Rectal smooth muscle tissue (tissue), 1 donor: Measurements from ENCODE around the gene FMN1.

Experiments used
- H3K27ac ChIP-seq: one replicate; pipeline ENCODE4 v1.7.0; 2013; ENCODE audit warnings: low read depth, low read length, inconsistent platforms
- H3K27me3 ChIP-seq: one replicate; pipeline ENCODE4 v1.7.0; 2013; ENCODE audit warnings: low read length; ENCODE audit not compliant: control insufficient read depth, insufficient read depth
- H3K36me3 ChIP-seq: one replicate; pipeline ENCODE4 v1.7.0; 2013; ENCODE audit warnings: low read length; ENCODE audit not compliant: control insufficient read depth, insufficient read depth
- H3K4me1 ChIP-seq: one replicate; pipeline ENCODE4 v1.7.0; 2013; ENCODE audit warnings: low read length; ENCODE audit not compliant: control insufficient read depth, insufficient read depth
- H3K4me3 ChIP-seq: one replicate; pipeline ENCODE4 v1.7.0; 2013; ENCODE audit warnings: low read length
- H3K9ac ChIP-seq: one replicate; pipeline ENCODE4 v1.7.0; 2013; ENCODE audit warnings: low read length

Gene FMN1

DNA sequence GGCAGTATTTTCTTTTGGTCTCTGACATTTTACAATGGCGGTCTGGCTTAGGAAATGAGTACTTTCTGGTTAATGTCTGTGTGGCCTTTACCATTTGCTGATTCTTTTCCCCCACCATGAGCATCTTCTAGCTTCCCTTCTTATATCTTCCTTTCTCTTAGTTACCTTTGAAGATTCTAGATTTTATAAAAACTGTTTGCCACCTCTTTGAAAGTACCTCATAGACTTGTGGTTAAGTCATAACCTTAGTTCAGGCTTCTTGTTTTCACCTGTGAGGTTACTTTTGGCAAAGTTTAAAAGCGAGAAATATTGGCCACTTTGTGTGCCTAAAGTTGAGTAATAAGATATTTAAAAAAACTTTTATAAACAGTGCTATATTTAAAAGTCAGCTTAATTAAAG, 147.4 kb downstream of the FMN1 start:
- Histone ChIP-seq H3K4me1 (no peaks in the 10 kb centered on the region), H3K27ac (no peak overlapping the region), H3K36me3 (no peaks in the 10 kb centered on the region), H3K9ac (no peak overlapping the region), H3K27me3 (no peaks in the 10 kb centered on the region), H3K4me3 (no peak overlapping the region)

DNA sequence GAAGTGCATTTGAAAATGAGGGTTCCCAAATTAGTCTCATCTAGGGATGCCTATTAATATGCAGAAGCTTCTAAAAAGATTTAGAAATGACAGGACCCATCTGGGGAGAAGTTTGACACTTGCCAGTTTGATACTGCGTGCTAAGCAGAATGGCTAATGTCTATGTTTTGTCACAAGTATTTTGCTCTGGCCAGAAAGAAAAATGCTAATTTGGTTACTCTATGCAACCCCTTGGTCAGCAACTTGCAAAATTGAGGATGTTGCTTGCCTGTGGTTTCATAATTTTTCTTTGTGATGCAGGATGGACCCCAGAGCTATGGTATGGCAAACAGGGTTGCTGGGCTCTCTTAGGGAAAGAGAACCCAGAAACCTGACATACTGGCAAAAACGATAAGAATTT, 148.2 kb downstream of the FMN1 start:
- Histone ChIP-seq H3K27me3 (no peaks in the 10 kb centered on the region), H3K36me3 (no peaks in the 10 kb centered on the region), H3K9ac (no peak overlapping the region), H3K4me1 (no peaks in the 10 kb centered on the region), H3K27ac (no peak overlapping the region), H3K4me3 (no peak overlapping the region)

DNA sequence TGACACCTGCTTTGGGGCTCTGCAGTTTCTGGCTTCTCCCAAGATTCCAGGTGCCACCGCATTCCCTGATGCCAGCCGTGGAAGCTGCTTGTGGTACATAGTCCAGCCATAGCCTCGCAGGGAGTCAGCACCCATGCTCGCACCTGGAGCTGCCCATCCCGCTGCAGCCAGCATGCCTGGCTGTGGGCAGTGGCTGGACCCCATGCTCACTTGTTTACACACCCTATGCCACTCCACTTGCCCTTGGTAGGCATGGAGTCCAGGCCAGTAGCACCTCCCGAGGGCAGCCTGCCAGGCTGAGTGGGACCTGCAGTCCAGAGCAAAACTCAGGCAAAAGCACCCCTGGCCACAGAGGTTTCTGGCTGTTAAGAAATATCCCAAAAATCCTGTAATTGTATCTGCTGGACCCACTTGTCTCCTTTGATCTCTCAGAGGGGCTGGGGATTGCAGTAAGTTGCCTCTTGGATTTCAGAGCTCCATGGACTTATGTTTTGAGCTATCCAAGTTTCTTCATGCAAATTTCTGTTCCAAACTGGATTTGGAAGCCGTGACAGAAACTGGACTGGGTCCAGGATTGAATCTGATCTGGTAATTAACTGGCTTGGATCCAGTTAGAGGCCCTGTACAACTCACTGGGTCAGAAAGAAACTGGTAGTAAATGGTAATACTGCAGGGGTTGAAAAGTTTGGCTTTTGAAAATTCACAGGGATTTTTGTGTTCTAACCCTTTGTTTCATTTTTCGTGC, 149.3 kb downstream of the FMN1 start:
- no peaks in the 10 kb centered on the region for H3K27me3 ChIP-seq
- no peak overlapping the region for H3K4me3 ChIP-seq
- no peak overlapping the region for H3K9ac ChIP-seq
- H3K36me3 ChIP-seq: no peaks in the 10 kb centered on the region
- no peak overlapping the region for H3K27ac ChIP-seq
- no peaks in the 10 kb centered on the region for H3K4me1 ChIP-seq

DNA sequence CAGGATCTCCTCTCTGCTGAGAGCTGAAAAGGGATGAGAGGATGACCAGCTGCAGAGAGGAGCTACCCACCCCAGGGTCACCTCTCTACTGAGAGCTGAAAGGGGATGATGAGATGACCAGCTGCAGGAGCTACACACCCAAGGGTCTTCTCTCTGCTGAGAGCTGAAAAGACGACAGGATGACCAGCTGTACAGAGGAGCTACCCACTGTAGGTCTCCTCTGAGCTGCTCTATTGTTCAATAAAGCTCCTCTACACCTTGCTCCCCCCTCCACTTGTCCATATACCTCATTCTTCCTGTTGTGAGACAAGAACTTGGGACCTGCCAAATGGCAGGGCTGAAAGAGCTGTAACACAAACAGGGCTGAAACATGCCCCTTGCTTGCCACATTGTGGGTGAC, 149.9 kb downstream of the FMN1 start:
- Histone ChIP-seq H3K9ac (no peak overlapping the region), H3K4me3 (no peak overlapping the region), H3K4me1 (no peaks in the 10 kb centered on the region), H3K27me3 (no peaks in the 10 kb centered on the region), H3K27ac (no peak overlapping the region), H3K36me3 (no peaks in the 10 kb centered on the region)

DNA sequence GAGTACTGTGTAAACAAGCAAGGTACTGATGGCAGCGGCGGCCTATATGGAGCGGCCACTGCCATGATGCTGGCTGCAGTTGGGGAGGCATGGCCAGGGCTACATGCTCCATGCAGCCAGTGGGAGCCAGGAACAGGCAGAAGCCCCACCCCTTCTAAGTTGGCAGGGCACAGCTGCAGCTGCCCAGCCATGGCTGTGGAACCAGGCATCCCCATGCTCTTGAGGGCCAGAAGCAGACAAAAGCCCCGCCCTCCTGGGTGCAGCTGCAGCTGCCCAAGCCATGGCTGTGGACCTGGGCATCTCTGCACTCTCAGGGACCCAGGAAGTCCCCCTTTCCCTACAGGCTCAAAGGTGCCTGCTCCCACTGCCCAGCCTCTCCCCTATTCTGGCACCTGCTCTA, 150.9 kb downstream of the FMN1 start:
- Histone ChIP-seq H3K4me3 (no peak overlapping the region), H3K27me3 (no peaks in the 10 kb centered on the region), H3K27ac (no peak overlapping the region), H3K9ac (no peak overlapping the region), H3K4me1 (no peaks in the 10 kb centered on the region), H3K36me3 (no peaks in the 10 kb centered on the region)

GRCh38 chr15:33040496-33040895, 154.0 kb downstream of the FMN1 start:
- Histone ChIP-seq H3K4me3 (no peak overlapping the region), H3K4me1 (no peaks in the 10 kb centered on the region), H3K27me3 (no peaks in the 10 kb centered on the region)

GRCh38 chr15:33034588-33034987, 159.9 kb downstream of the FMN1 start:
- Histone ChIP-seq H3K27ac (no peak overlapping the region), H3K4me1 (no peaks in the 10 kb centered on the region), H3K9ac (no peak overlapping the region), H3K36me3 (no peaks in the 10 kb centered on the region), H3K27me3 (no peaks in the 10 kb centered on the region), H3K4me3 (no peak overlapping the region)

More at GRCh38 chr15:33040496-33040895, 154.0 kb downstream of the FMN1 start:
- Histone ChIP-seq H3K36me3 (no peaks in the 10 kb centered on the region), H3K27ac (no peak overlapping the region), H3K9ac (no peak overlapping the region)

- Histone ChIP-seq H3K4me3 (no peak overlapping the region), H3K9ac (no peak overlapping the region), H3K36me3 (no peaks in the 10 kb centered on the region), H3K27me3 (no peaks in the 10 kb centered on the region), H3K4me1 (no peaks in the 10 kb centered on the region), H3K27ac (no peak overlapping the region)
Measured at GRCh38 chr15:33032053-33032452, 162.5 kb downstream of the FMN1 start.

GRCh38 chr15:33031324-33031821, 163.1 kb downstream of the FMN1 start:
- no peaks in the 10 kb centered on the region for H3K27me3 ChIP-seq
- H3K9ac ChIP-seq: no peak overlapping the region
- H3K27ac ChIP-seq: no peak overlapping the region
- no peak overlapping the region for H3K4me3 ChIP-seq
- no peaks in the 10 kb centered on the region for H3K4me1 ChIP-seq
- no peaks in the 10 kb centered on the region for H3K36me3 ChIP-seq

DNA sequence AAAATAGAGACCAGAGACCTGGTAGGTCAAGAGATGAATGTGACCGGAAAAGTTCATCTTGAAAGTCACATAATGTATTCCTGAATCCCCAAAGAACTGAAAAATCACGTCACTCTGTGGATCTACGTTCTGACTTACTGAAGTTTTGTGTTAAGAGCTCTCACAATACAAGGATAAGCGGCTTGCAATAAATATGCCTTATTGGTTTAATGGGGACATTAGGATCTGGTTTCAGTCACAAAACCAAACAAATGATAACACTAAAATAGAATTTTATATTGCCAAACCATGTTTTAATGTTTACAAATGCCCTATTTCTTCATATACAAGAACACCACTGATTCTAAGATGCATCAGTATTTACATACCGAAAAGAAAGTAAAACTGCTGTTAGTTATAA, 164.2 kb downstream of the FMN1 start:
- no peaks in the 10 kb centered on the region for H3K27me3 ChIP-seq
- H3K27ac ChIP-seq: no peak overlapping the region
- H3K4me1 ChIP-seq: no peaks in the 10 kb centered on the region
- H3K9ac ChIP-seq: no peak overlapping the region
- no peak overlapping the region for H3K4me3 ChIP-seq
- H3K36me3 ChIP-seq: no peaks in the 10 kb centered on the region

GRCh38 chr15:33029109-33029652, 165.3 kb downstream of the FMN1 start:
- no peaks in the 10 kb centered on the region for H3K4me1 ChIP-seq
- H3K4me3 ChIP-seq: no peak overlapping the region
- H3K36me3 ChIP-seq: no peaks in the 10 kb centered on the region
- H3K27ac ChIP-seq: no peak overlapping the region
- no peaks in the 10 kb centered on the region for H3K27me3 ChIP-seq
- no peak overlapping the region for H3K9ac ChIP-seq

- Histone ChIP-seq H3K27ac (no peak overlapping the region), H3K4me1 (no peaks in the 10 kb centered on the region), H3K9ac (no peak overlapping the region), H3K27me3 (no peaks in the 10 kb centered on the region), H3K4me3 (no peak overlapping the region), H3K36me3 (no peaks in the 10 kb centered on the region)
Measured at GRCh38 chr15:33028495-33028894, 166.0 kb downstream of the FMN1 start.
